Caco-2 (cell line): ENCODE data around the gene SYT9. TPM values are rescaled to one million over a fixed set of nuclear protein-coding genes. Genes with fewer than 3 reads are reported as not detected.

Experiments used
- BruUV-seq: library from RNA; stranded (reverse); fragments of 400-500 nt; replicated peaks from 2 replicates; lab custom pipeline; 2021; lab: Mats Ljungman, UMichigan
- CTCF ChIA-PET: fragments of 300-600 bp; sonication (Branson Sonifier 250); formaldehyde crosslinking; loops from one replicate; lab custom pipeline; 2022; ENCODE audit warnings: antibody characterized with exemption; lab: Charles Lee
- POLR2A ChIA-PET: fragments of 300-600 bp; sonication (Branson Sonifier 250); formaldehyde crosslinking; loops from one replicate; lab custom pipeline; 2022; ENCODE audit warnings: antibody characterized with exemption; lab: Charles Lee
- DNase-seq, 2 experiments: peaks; one replicate each; pipeline versions ENCODE4 v3.0.0 to v3.0.0-alpha.2; 2020 to 2022
- H3K27me3 ChIP-seq: replicated peaks from 2 replicates; pipeline ENCODE4 v1.6.0; 2011; ENCODE audit warnings: low read length; ENCODE audit not compliant: control insufficient read depth, insufficient read depth
- H3K36me3 ChIP-seq: 2 replicates; pipeline ENCODE4 v1.5.1; 2011; ENCODE audit warnings: low read length; ENCODE audit not compliant: control insufficient read depth, insufficient read depth
- H3K4me1 ChIP-seq: fragments of 250-450 bp; sonication (Bioruptor Pico); 2 replicates; pipeline ENCODE4 v1.5.1; 2020; ENCODE audit warnings: mild to moderate bottlenecking
- H3K4me3 ChIP-seq: 2 replicates; pipeline ENCODE4 v1.5.1; 2011; ENCODE audit warnings: low read depth, mild to moderate bottlenecking, control low read depth, low read length
- H3K9me3 ChIP-seq: fragments of 250-450 bp; sonication (Bioruptor Pico); 2 replicates; pipeline ENCODE4 v1.5.1; 2020; ENCODE audit warnings: mild to moderate bottlenecking, moderate library complexity
- H3K27ac Mint-ChIP-seq: one replicate; pipeline ENCODE4 v1.8.0; 2022; ENCODE audit warnings: mixed read lengths; ENCODE audit not compliant: unreplicated experiment
- H3K27me3 Mint-ChIP-seq: one replicate; pipeline ENCODE4 v1.8.0; 2022; ENCODE audit warnings: mixed read lengths; ENCODE audit not compliant: insufficient read depth, unreplicated experiment
- H3K36me3 Mint-ChIP-seq: one replicate; pipeline ENCODE4 v1.8.0; 2022; ENCODE audit warnings: mild to moderate bottlenecking, mixed read lengths; ENCODE audit not compliant: insufficient read depth, unreplicated experiment
- H3K4me1 Mint-ChIP-seq: one replicate; pipeline ENCODE4 v1.8.0; 2022; ENCODE audit warnings: low read depth, mixed read lengths; ENCODE audit not compliant: unreplicated experiment
- H3K4me3 Mint-ChIP-seq: one replicate; pipeline ENCODE4 v1.8.0; 2022; ENCODE audit warnings: mild to moderate bottlenecking, moderate library complexity, mixed read lengths; ENCODE audit not compliant: unreplicated experiment
- H3K9me3 Mint-ChIP-seq: one replicate; pipeline ENCODE4 v1.8.0; 2022; ENCODE audit warnings: mixed read lengths; ENCODE audit not compliant: unreplicated experiment
- CTCF ChIP-seq, 2 experiments: fragments of 200-600 bp in 1 of 2; IDR thresholded peaks; 1 replicate in 1 of 2; 2 replicates in 1 of 2; pipeline versions ENCODE4 v1.5.1 to v1.8.0; 2011 to 2022; ENCODE audit warnings: antibody characterized with exemption in 1 of 2, control low read depth in 1 of 2, inconsistent platforms in 1 of 2, low read depth in 1 of 2, low read length in 1 of 2, mild to moderate bottlenecking in 1 of 2, moderate library complexity in 1 of 2; ENCODE audit not compliant: insufficient read depth in 1 of 2, severe bottlenecking in 1 of 2, unreplicated experiment in 1 of 2
- intact Hi-C: fragments of 100-400 bp; cut with micrococcal nuclease; formaldehyde crosslinking; loops from one replicate; pipeline ENCODE4 v1.10.0; 2022; ENCODE audit not compliant: unreplicated experiment
- total RNA-seq: library from RNA; stranded (reverse); gene quantifications from 2 replicates; pipeline ENCODE4 v1.2.3, GENCODE V29; 2022

The SYT9 gene
- total RNA-seq, 1 experiment from 2014 or later: not detected

GRCh38 chr11:7418061-7418460 lies 166.4 kb downstream of the SYT9 start:
- no peaks in the 10 kb centered on the region for H3K9me3 Mint-ChIP-seq
- H3K4me1 Mint-ChIP-seq: peaks cover 5% of the 10 kb centered on the region
- Histone ChIP-seq H3K9me3 (no peaks in the 10 kb centered on the region), H3K36me3 (no peaks in the 10 kb centered on the region), H3K4me1 (no peaks in the 10 kb centered on the region), H3K27me3 (no peaks in the 10 kb centered on the region; the same call in 1 of the 2 replicates), H3K4me3 (no peak overlapping the region)
- H3K27me3 Mint-ChIP-seq: peaks cover 22% of the 10 kb centered on the region
- intact Hi-C loops: no loop called here
- CTCF ChIA-PET: no interaction called here
- POLR2A ChIA-PET: no interaction called here
- H3K27ac Mint-ChIP-seq: no peak overlapping the region
- H3K4me3 Mint-ChIP-seq: no peak overlapping the region
- no peaks in the 10 kb centered on the region for H3K36me3 Mint-ChIP-seq
- no TSS peak for BruUV-seq
- no peak for TF ChIP-seq CTCF (IDR thresholded peaks at IDR 0.05; ENCODE audit: insufficient read depth in 1 of 2, low read depth in 1 of 2, low read length in 1 of 2, severe bottlenecking in 1 of 2, unreplicated experiment in 1 of 2)
- no peak for DNase-seq

GRCh38 chr11:7418906-7419305 lies 167.2 kb downstream of the SYT9 start:
- Mint-ChIP-seq H3K4me1 (peaks cover 5% of the 10 kb centered on the region), H3K9me3 (no peaks in the 10 kb centered on the region), H3K4me3 (no peak overlapping the region), H3K27ac (no peak overlapping the region), H3K27me3 (peaks cover 25% of the 10 kb centered on the region), H3K36me3 (no peaks in the 10 kb centered on the region)
- DNase-seq: no peak
- POLR2A ChIA-PET: no interaction called here
- TF ChIP-seq CTCF (IDR thresholded peaks at IDR 0.05; ENCODE audit: insufficient read depth in 1 of 2, low read depth in 1 of 2, low read length in 1 of 2, severe bottlenecking in 1 of 2, unreplicated experiment in 1 of 2): no peak
- Histone ChIP-seq H3K4me1 (no peaks in the 10 kb centered on the region), H3K27me3 (no peaks in the 10 kb centered on the region; the same call in 1 of the 2 replicates), H3K9me3 (no peaks in the 10 kb centered on the region), H3K4me3 (no peak overlapping the region), H3K36me3 (no peaks in the 10 kb centered on the region)
- intact Hi-C loops: no loop called here
- CTCF ChIA-PET: no interaction called here
- BruUV-seq: no TSS peak

- no peak for TF ChIP-seq CTCF (IDR thresholded peaks at IDR 0.05; ENCODE audit: insufficient read depth in 1 of 2, low read depth in 1 of 2, low read length in 1 of 2, severe bottlenecking in 1 of 2, unreplicated experiment in 1 of 2)
- Histone ChIP-seq H3K4me1 (no peaks in the 10 kb centered on the region), H3K9me3 (no peaks in the 10 kb centered on the region), H3K4me3 (no peak overlapping the region), H3K27me3 (no peaks in the 10 kb centered on the region; the same call in 1 of the 2 replicates), H3K36me3 (no peaks in the 10 kb centered on the region)
- no TSS peak for BruUV-seq
- DNase-seq: no peak
- ChIA-PET POLR2A (no interaction called here), CTCF (no interaction called here)
- intact Hi-C loops: no loop called here
- H3K4me3 Mint-ChIP-seq: no peak overlapping the region
- H3K27ac Mint-ChIP-seq: no peak overlapping the region
- no peaks in the 10 kb centered on the region for H3K4me1 Mint-ChIP-seq
- H3K27me3 Mint-ChIP-seq: peaks cover 22% of the 10 kb centered on the region
- no peaks in the 10 kb centered on the region for H3K36me3 Mint-ChIP-seq
- H3K9me3 Mint-ChIP-seq: no peaks in the 10 kb centered on the region
Measured at GRCh38 chr11:7421136-7421535, 169.4 kb downstream of the SYT9 start.
